Natural killer cell (primary cell): ENCODE results near the gene TRIM43. TPM values are rescaled to one million over a fixed set of nuclear protein-coding genes. Genes with fewer than 3 reads are reported as not detected.
"Not testable (repeated sequence)": the region's sequence is repeated elsewhere in the genome, so short reads cannot be mapped to it uniquely, and the experiment has no call there.

Experiments
- ATAC-seq, 3 donors: fragments of 150-1000 bp in 2 of 3; fragments of 200-7000 bp in 1 of 3; cut with Tn5 transposase; 1 replicate in 1 of 3; 2 replicates in 2 of 3; pipeline ENCODE4 v1.10.0; 2021; ENCODE audit warnings: mild to moderate bottlenecking in 2 of 3, moderate library complexity in 2 of 3
- DNase-seq, 2 donors: peaks; one replicate each; pipeline versions ENCODE4 v3.0.0 to v3.0.0-alpha.2; 2013 to 2021; ENCODE audit warnings: mixed read lengths in 1 of 2
- H3K27ac ChIP-seq: one replicate; pipeline ENCODE4 v1.5.1; 2013; ENCODE audit warnings: mild to moderate bottlenecking, low read length
- H3K27me3 ChIP-seq: one replicate; pipeline ENCODE4 v1.6.1; 2013; ENCODE audit warnings: low read length; ENCODE audit not compliant: control insufficient read depth, insufficient read depth
- H3K36me3 ChIP-seq: one replicate; pipeline ENCODE4 v1.6.1; 2013; ENCODE audit warnings: low read length; ENCODE audit not compliant: control insufficient read depth, insufficient read depth
- H3K4me1 ChIP-seq: one replicate; pipeline ENCODE4 v1.6.1; 2013; ENCODE audit warnings: low read length; ENCODE audit not compliant: control insufficient read depth, insufficient read depth
- H3K4me3 ChIP-seq: one replicate; pipeline ENCODE4 v1.5.1; 2013; ENCODE audit warnings: low read length
- H3K9me3 ChIP-seq: one replicate; pipeline ENCODE4 v1.6.1; 2013; ENCODE audit warnings: low read length; ENCODE audit not compliant: control insufficient read depth, insufficient read depth
- H3K27ac Mint-ChIP-seq, 2 donors: one replicate each; pipeline ENCODE4 v1.8.0; 2022; ENCODE audit warnings: mild to moderate bottlenecking in 2 of 2, mixed read lengths in 2 of 2, moderate library complexity in 1 of 2
- H3K27me3 Mint-ChIP-seq, 2 donors: one replicate each; pipeline ENCODE4 v1.8.0; 2022; ENCODE audit warnings: low read depth in 2 of 2, mixed read lengths in 2 of 2
- H3K36me3 Mint-ChIP-seq: one replicate; pipeline ENCODE4 v1.8.0; 2022; ENCODE audit warnings: mixed read lengths
- H3K4me1 Mint-ChIP-seq, 2 donors: one replicate each; pipeline ENCODE4 v1.8.0; 2022; ENCODE audit warnings: mixed read lengths in 2 of 2
- H3K4me3 Mint-ChIP-seq: one replicate; pipeline ENCODE4 v1.8.0; 2022; ENCODE audit warnings: mild to moderate bottlenecking, moderate library complexity, mixed read lengths
- H3K9me3 Mint-ChIP-seq, 2 donors: one replicate each; pipeline ENCODE4 v1.8.0; 2022; ENCODE audit warnings: mixed read lengths in 2 of 2
- WGBS: methylation state at CpG from one replicate; pipeline ENCODE4 v1.1.7; 2013; ENCODE audit warnings: missing lambda C conversion rate; ENCODE audit not compliant: insufficient coverage; 5-methylcytosine and 5-hydroxymethylcytosine counted together
- intact Hi-C: fragments of 100-400 bp; cut with micrococcal nuclease; formaldehyde crosslinking; loops from one replicate; pipeline ENCODE4 v1.14.2; 2022
- total RNA-seq, 4 donors: library from RNA; stranded (reverse); fragments of 120-200 nt in 1 of 4; gene quantifications; one replicate each; pipeline versions ENCODE4 v1.2.3 to v1.2.4, GENCODE V29; 2013 to 2022

Gene TRIM43
- total RNA-seq, 3 donors from 2014 or later (not counting 1 experiment from before 2014, with no cell fraction given): not detected

- intact Hi-C loops, H3K36me3 Mint-ChIP-seq, H3K4me3 ChIP-seq, ATAC-seq, H3K27me3 ChIP-seq, H3K9me3 ChIP-seq, H3K4me1 ChIP-seq, H3K27ac ChIP-seq, H3K4me1 Mint-ChIP-seq, H3K9me3 Mint-ChIP-seq, DNase-seq, H3K27ac Mint-ChIP-seq, H3K4me3 Mint-ChIP-seq, H3K36me3 ChIP-seq, H3K27me3 Mint-ChIP-seq: not testable (repeated sequence)
- WGBS: no CpG with 5 or more reads among the region's 4 CpGs
Measured at GRCh38 chr2:95589777-95590536, 1.8 kb upstream of the TRIM43 start.

- H3K27ac Mint-ChIP-seq, H3K4me1 Mint-ChIP-seq, H3K27ac ChIP-seq, H3K36me3 Mint-ChIP-seq, DNase-seq, H3K9me3 ChIP-seq, ATAC-seq, H3K9me3 Mint-ChIP-seq, H3K4me3 ChIP-seq, H3K36me3 ChIP-seq, H3K27me3 Mint-ChIP-seq, intact Hi-C loops, H3K4me1 ChIP-seq, H3K27me3 ChIP-seq, H3K4me3 Mint-ChIP-seq: not testable (repeated sequence)
- WGBS: 90% methylated on average over 13 of the region's 13 CpGs
Measured at GRCh38 chr2:95592973-95593372, 1.2 kb downstream of the TRIM43 start.

GRCh38 chr2:95595012-95595411 lies 3.2 kb downstream of the TRIM43 start:
- H3K27me3 ChIP-seq, intact Hi-C loops, H3K4me3 Mint-ChIP-seq, ATAC-seq, H3K4me1 ChIP-seq, H3K4me3 ChIP-seq, H3K9me3 ChIP-seq, H3K27ac Mint-ChIP-seq, H3K9me3 Mint-ChIP-seq, H3K36me3 Mint-ChIP-seq, H3K27me3 Mint-ChIP-seq, H3K27ac ChIP-seq, H3K36me3 ChIP-seq, DNase-seq, H3K4me1 Mint-ChIP-seq: not testable (repeated sequence)
- WGBS: 78% methylated on average over 1 of the region's 2 CpGs

GRCh38 chr2:95601301-95601700 lies 9.5 kb downstream of the TRIM43 start:
- H3K4me1 ChIP-seq, H3K9me3 ChIP-seq, H3K4me1 Mint-ChIP-seq, H3K27ac Mint-ChIP-seq, H3K36me3 Mint-ChIP-seq, H3K4me3 Mint-ChIP-seq, H3K27me3 ChIP-seq, H3K4me3 ChIP-seq, ATAC-seq, intact Hi-C loops, H3K27ac ChIP-seq, H3K36me3 ChIP-seq, DNase-seq, H3K27me3 Mint-ChIP-seq, H3K9me3 Mint-ChIP-seq: not testable (repeated sequence)
- no CpG with 5 or more reads among the region's 4 CpGs for WGBS

GRCh38 chr2:95602146-95602545 lies 10.3 kb downstream of the TRIM43 start:
- ATAC-seq, H3K4me3 Mint-ChIP-seq, H3K27me3 Mint-ChIP-seq, H3K36me3 ChIP-seq, DNase-seq, H3K27ac ChIP-seq, H3K4me1 ChIP-seq, intact Hi-C loops, H3K27ac Mint-ChIP-seq, H3K4me3 ChIP-seq, H3K27me3 ChIP-seq, H3K9me3 ChIP-seq, H3K4me1 Mint-ChIP-seq, H3K9me3 Mint-ChIP-seq, H3K36me3 Mint-ChIP-seq: not testable (repeated sequence)

- ATAC-seq, H3K27ac Mint-ChIP-seq, H3K27me3 Mint-ChIP-seq, H3K36me3 Mint-ChIP-seq, DNase-seq, H3K9me3 ChIP-seq, H3K4me3 ChIP-seq, H3K4me1 Mint-ChIP-seq, H3K4me3 Mint-ChIP-seq, H3K9me3 Mint-ChIP-seq, intact Hi-C loops, H3K27me3 ChIP-seq, H3K4me1 ChIP-seq, H3K36me3 ChIP-seq, H3K27ac ChIP-seq: not testable (repeated sequence)
- no CpG with 5 or more reads among the region's 3 CpGs for WGBS
Measured at GRCh38 chr2:95608356-95608755, 16.6 kb downstream of the TRIM43 start.

GRCh38 chr2:95609764-95610163 lies 18.0 kb downstream of the TRIM43 start:
- H3K27ac Mint-ChIP-seq, ATAC-seq, DNase-seq, H3K4me1 Mint-ChIP-seq, H3K4me3 ChIP-seq, H3K4me1 ChIP-seq, H3K27me3 ChIP-seq, H3K27ac ChIP-seq, H3K9me3 ChIP-seq, H3K27me3 Mint-ChIP-seq, H3K36me3 ChIP-seq, H3K36me3 Mint-ChIP-seq, intact Hi-C loops, H3K4me3 Mint-ChIP-seq, H3K9me3 Mint-ChIP-seq: not testable (repeated sequence)
- no CpG with 5 or more reads among the region's 2 CpGs for WGBS

- ATAC-seq, H3K9me3 Mint-ChIP-seq, H3K9me3 ChIP-seq, H3K4me3 ChIP-seq, H3K36me3 ChIP-seq, DNase-seq, H3K27ac ChIP-seq, H3K4me3 Mint-ChIP-seq, H3K27me3 Mint-ChIP-seq, H3K4me1 ChIP-seq, intact Hi-C loops, H3K27ac Mint-ChIP-seq, H3K4me1 Mint-ChIP-seq, H3K36me3 Mint-ChIP-seq, H3K27me3 ChIP-seq: not testable (repeated sequence)
- WGBS: no CpG with 5 or more reads among the region's 3 CpGs
Measured at GRCh38 chr2:95613048-95613447, 21.2 kb downstream of the TRIM43 start.
